ENCODE results near the gene LCT. TPM values are rescaled to one million over a fixed set of nuclear protein-coding genes. Genes with fewer than 3 reads are reported as not detected.
"Not testable (repeated sequence)": the region's sequence is repeated elsewhere in the genome, so short reads cannot be mapped to it uniquely, and the experiment has no call there.

The LCT gene
- 0.41 and 0.42 TPM in 2 replicates for total RNA-seq

GRCh38 chr2:135836596-135837270 lies at the start of gene LCT:
Gene LCT (minus strand): TSS chr2:135837184. CDS start chr2:135837169, 15 bp downstream.
- H3K36me3 Mint-ChIP-seq (ENCODE audit: low read depth): peaks cover 10% of the 10 kb centered on the region
- intact Hi-C loops (cut with micrococcal nuclease): no loop called here
- no peaks in the 10 kb centered on the region for H3K27me3 Mint-ChIP-seq (ENCODE audit: insufficient read depth)
- H3K9me3 Mint-ChIP-seq: no peaks in the 10 kb centered on the region
- DNase-seq (ENCODE audit: low spot score): no peak
- H3K4me3 Mint-ChIP-seq: no peak within 1 kb of the TSS
- H3K4me1 Mint-ChIP-seq (ENCODE audit: low read depth): peaks cover 21% of the 10 kb centered on the region
- H3K27ac Mint-ChIP-seq: no peak within 1 kb of the TSS

GRCh38 chr2:135885709-135886108 lies 48.7 kb upstream of the LCT start:
- Mint-ChIP-seq H3K27me3 (ENCODE audit: insufficient read depth) (peaks cover 25% of the 10 kb centered on the region), H3K9me3 (peaks cover 9% of the 10 kb centered on the region), H3K4me1 (ENCODE audit: low read depth) (no peaks in the 10 kb centered on the region), H3K27ac (no peak overlapping the region), H3K4me3 (no peak overlapping the region), H3K36me3 (ENCODE audit: low read depth) (peaks cover 4% of the 10 kb centered on the region)
- no peak for DNase-seq (ENCODE audit: low spot score)
- intact Hi-C loops (cut with micrococcal nuclease): no loop called here

GRCh38 chr2:135882415-135882814 lies 45.4 kb upstream of the LCT start:
- intact Hi-C loops (cut with micrococcal nuclease): no loop called here
- no peak for DNase-seq (ENCODE audit: low spot score)
- Mint-ChIP-seq H3K4me1 (ENCODE audit: low read depth) (no peaks in the 10 kb centered on the region), H3K27ac (no peak overlapping the region), H3K36me3 (ENCODE audit: low read depth) (no peaks in the 10 kb centered on the region), H3K27me3 (ENCODE audit: insufficient read depth) (peaks cover 26% of the 10 kb centered on the region), H3K4me3 (no peak overlapping the region), H3K9me3 (no peaks in the 10 kb centered on the region)

- DNase-seq (ENCODE audit: low spot score); H3K9me3 Mint-ChIP-seq; H3K27me3 Mint-ChIP-seq (ENCODE audit: insufficient read depth): not testable (repeated sequence)
- Mint-ChIP-seq H3K36me3 (ENCODE audit: low read depth) (peaks cover 23% of the 10 kb centered on the region), H3K4me1 (ENCODE audit: low read depth) (peaks cover 39% of the 10 kb centered on the region), H3K4me3 (peak overlapping the region; percentile 98), H3K27ac (peak overlapping the region; percentile 99)
- intact Hi-C loops (cut with micrococcal nuclease): loop anchor here (1.0 to 5.0 kb wide), 12 partner anchors 36 to 1759 kb away; partner anchors contain the start of genes CCNT2, DARS1, RAB3GAP1 and UBXN4
Measured at GRCh38 chr2:135876770-135877169, 39.8 kb upstream of the LCT start.

- Mint-ChIP-seq H3K36me3 (ENCODE audit: low read depth) (peaks cover 29% of the 10 kb centered on the region), H3K9me3 (no peaks in the 10 kb centered on the region), H3K27me3 (ENCODE audit: insufficient read depth) (peaks cover 2% of the 10 kb centered on the region), H3K4me3 (peak within 1 kb of the TSS; percentile 98), H3K27ac (peak within 1 kb of the TSS; percentile 99), H3K4me1 (ENCODE audit: low read depth) (peaks cover 45% of the 10 kb centered on the region)
- DNase-seq (ENCODE audit: low spot score): peak; percentile 99
- intact Hi-C loops (cut with micrococcal nuclease): loop anchor here (1.0 to 5.0 kb wide), 12 partner anchors 36 to 1759 kb away; partner anchors contain the start of genes CCNT2, DARS1, RAB3GAP1 and UBXN4
Measured at GRCh38 chr2:135876066-135876711, 39.2 kb upstream of the LCT start, which contains the start of gene MCM6. Gene MCM6 (minus strand): TSS chr2:135876443. CDS start chr2:135876365, 78 bp downstream.

- Mint-ChIP-seq H3K27me3 (ENCODE audit: insufficient read depth) (peaks cover 2% of the 10 kb centered on the region), H3K36me3 (ENCODE audit: low read depth) (peaks cover 33% of the 10 kb centered on the region)
Measured at GRCh38 chr2:135875491-135876065, 38.6 kb upstream of the LCT start.

GRCh38 chr2:135874777-135875365 lies 37.9 kb upstream of the LCT start:
- peaks cover 39% of the 10 kb centered on the region for H3K36me3 Mint-ChIP-seq (ENCODE audit: low read depth)
- H3K4me3 Mint-ChIP-seq: peak overlapping the region; percentile 98
- no peaks in the 10 kb centered on the region for H3K9me3 Mint-ChIP-seq
- H3K4me1 Mint-ChIP-seq (ENCODE audit: low read depth): peaks cover 54% of the 10 kb centered on the region
- H3K27me3 Mint-ChIP-seq (ENCODE audit: insufficient read depth): peaks cover 2% of the 10 kb centered on the region
- intact Hi-C loops (cut with micrococcal nuclease): loop anchor here (1.0 to 5.0 kb wide), 4 partner anchors 37 to 1758 kb away; no protein-coding TSS in a partner anchor
- H3K27ac Mint-ChIP-seq: peak overlapping the region; percentile 97
- DNase-seq (ENCODE audit: low spot score): no peak

More at GRCh38 chr2:135875491-135876065, 38.6 kb upstream of the LCT start:
- peak; percentile 66 for DNase-seq (ENCODE audit: low spot score)
- peak overlapping the region; percentile 98 for H3K4me3 Mint-ChIP-seq
- H3K4me1 Mint-ChIP-seq (ENCODE audit: low read depth): peaks cover 50% of the 10 kb centered on the region
- H3K9me3 Mint-ChIP-seq: no peaks in the 10 kb centered on the region
- H3K27ac Mint-ChIP-seq: peak overlapping the region; percentile 97
- intact Hi-C loops (cut with micrococcal nuclease): loop anchor here (1.0 to 5.0 kb wide), 14 partner anchors 37 to 1758 kb away; partner anchors contain the start of genes CCNT2, DARS1, RAB3GAP1 and UBXN4

GRCh38 chr2:135870571-135870970 lies 33.6 kb upstream of the LCT start:
- no peak for DNase-seq (ENCODE audit: low spot score)
- no peaks in the 10 kb centered on the region for H3K27me3 Mint-ChIP-seq (ENCODE audit: insufficient read depth)
- peak overlapping the region; percentile 35 for H3K27ac Mint-ChIP-seq
- peaks cover 63% of the 10 kb centered on the region for H3K36me3 Mint-ChIP-seq (ENCODE audit: low read depth)
- no peaks in the 10 kb centered on the region for H3K9me3 Mint-ChIP-seq
- H3K4me1 Mint-ChIP-seq (ENCODE audit: low read depth): peaks cover 75% of the 10 kb centered on the region
- no peak overlapping the region for H3K4me3 Mint-ChIP-seq
- intact Hi-C loops (cut with micrococcal nuclease): loop anchor here (1.0 kb wide), 1 partner anchor 512 kb away; no protein-coding TSS in a partner anchor

- no peaks in the 10 kb centered on the region for H3K27me3 Mint-ChIP-seq (ENCODE audit: insufficient read depth)
- H3K4me3 Mint-ChIP-seq: no peak overlapping the region
- H3K36me3 Mint-ChIP-seq (ENCODE audit: low read depth): peaks cover 55% of the 10 kb centered on the region
- H3K9me3 Mint-ChIP-seq: no peaks in the 10 kb centered on the region
- H3K4me1 Mint-ChIP-seq (ENCODE audit: low read depth): peaks cover 44% of the 10 kb centered on the region
- intact Hi-C loops (cut with micrococcal nuclease): loop anchor here (5.0 kb wide), 1 partner anchor 91 kb away; no protein-coding TSS in a partner anchor
- DNase-seq (ENCODE audit: low spot score): no peak
- H3K27ac Mint-ChIP-seq: no peak overlapping the region
Measured at GRCh38 chr2:135863233-135863632, 26.2 kb upstream of the LCT start.

GRCh38 chr2:135862718-135863117 lies 25.7 kb upstream of the LCT start:
- Mint-ChIP-seq H3K9me3 (no peaks in the 10 kb centered on the region), H3K4me1 (ENCODE audit: low read depth) (peaks cover 39% of the 10 kb centered on the region), H3K27me3 (ENCODE audit: insufficient read depth) (no peaks in the 10 kb centered on the region), H3K4me3 (no peak overlapping the region), H3K36me3 (ENCODE audit: low read depth) (peaks cover 55% of the 10 kb centered on the region), H3K27ac (no peak overlapping the region)
- intact Hi-C loops (cut with micrococcal nuclease): loop anchor here (5.0 kb wide), 1 partner anchor 90 kb away; no protein-coding TSS in a partner anchor
- no peak for DNase-seq (ENCODE audit: low spot score)

GRCh38 chr2:135853401-135853800 lies 16.4 kb upstream of the LCT start:
- Mint-ChIP-seq H3K27me3 (ENCODE audit: insufficient read depth) (no peaks in the 10 kb centered on the region), H3K27ac (no peak overlapping the region), H3K4me3 (no peak overlapping the region), H3K9me3 (no peaks in the 10 kb centered on the region), H3K36me3 (ENCODE audit: low read depth) (peaks cover 52% of the 10 kb centered on the region), H3K4me1 (ENCODE audit: low read depth) (no peaks in the 10 kb centered on the region)
- DNase-seq (ENCODE audit: low spot score): no peak
- intact Hi-C loops (cut with micrococcal nuclease): loop anchor here (5.0 kb wide), 1 partner anchor 71 kb away; no protein-coding TSS in a partner anchor

GRCh38 chr2:135851858-135852257 lies 14.9 kb upstream of the LCT start:
- Mint-ChIP-seq H3K27ac (no peak overlapping the region), H3K36me3 (ENCODE audit: low read depth) (peaks cover 49% of the 10 kb centered on the region), H3K27me3 (ENCODE audit: insufficient read depth) (no peaks in the 10 kb centered on the region), H3K9me3 (no peaks in the 10 kb centered on the region), H3K4me1 (ENCODE audit: low read depth) (no peaks in the 10 kb centered on the region), H3K4me3 (no peak overlapping the region)
- intact Hi-C loops (cut with micrococcal nuclease): loop anchor here (2.0 to 5.0 kb wide), 2 partner anchors 13 to 70 kb away; no protein-coding TSS in a partner anchor
- DNase-seq (ENCODE audit: low spot score): no peak
